NB4 (cell line): Measurements from ENCODE around the gene S100Z.

Experiments
- DNase-seq: peaks from one replicate; pipeline ENCODE4 v3.0.0; 2010; ENCODE audit warnings: low read depth
- H3K4me3 ChIP-seq: one replicate; pipeline ENCODE4 v1.5.1; 2011; ENCODE audit warnings: mild to moderate bottlenecking, low read depth, low read length, moderate library complexity
- CTCF ChIP-seq: IDR thresholded peaks from one replicate; pipeline ENCODE4 v1.5.1; 2012; ENCODE audit warnings: low read depth, low read length
- MYC ChIP-seq: IDR thresholded peaks from 2 replicates; pipeline ENCODE4 v1.6.1; 2011; ENCODE audit warnings: low read depth, low read length
- POLR2A ChIP-seq: IDR thresholded peaks from 2 replicates; pipeline ENCODE4 v1.6.1; 2011; ENCODE audit warnings: mild to moderate bottlenecking; ENCODE audit not compliant: insufficient read length; ENCODE audit errors: extremely low read depth
- TF ChIP-seq, protein P1 (sequence below): IDR thresholded peaks from 2 replicates; pipeline ENCODE4 v1.6.1; 2011; ENCODE audit warnings: low read depth, low read length

S100Z gene

DNA sequence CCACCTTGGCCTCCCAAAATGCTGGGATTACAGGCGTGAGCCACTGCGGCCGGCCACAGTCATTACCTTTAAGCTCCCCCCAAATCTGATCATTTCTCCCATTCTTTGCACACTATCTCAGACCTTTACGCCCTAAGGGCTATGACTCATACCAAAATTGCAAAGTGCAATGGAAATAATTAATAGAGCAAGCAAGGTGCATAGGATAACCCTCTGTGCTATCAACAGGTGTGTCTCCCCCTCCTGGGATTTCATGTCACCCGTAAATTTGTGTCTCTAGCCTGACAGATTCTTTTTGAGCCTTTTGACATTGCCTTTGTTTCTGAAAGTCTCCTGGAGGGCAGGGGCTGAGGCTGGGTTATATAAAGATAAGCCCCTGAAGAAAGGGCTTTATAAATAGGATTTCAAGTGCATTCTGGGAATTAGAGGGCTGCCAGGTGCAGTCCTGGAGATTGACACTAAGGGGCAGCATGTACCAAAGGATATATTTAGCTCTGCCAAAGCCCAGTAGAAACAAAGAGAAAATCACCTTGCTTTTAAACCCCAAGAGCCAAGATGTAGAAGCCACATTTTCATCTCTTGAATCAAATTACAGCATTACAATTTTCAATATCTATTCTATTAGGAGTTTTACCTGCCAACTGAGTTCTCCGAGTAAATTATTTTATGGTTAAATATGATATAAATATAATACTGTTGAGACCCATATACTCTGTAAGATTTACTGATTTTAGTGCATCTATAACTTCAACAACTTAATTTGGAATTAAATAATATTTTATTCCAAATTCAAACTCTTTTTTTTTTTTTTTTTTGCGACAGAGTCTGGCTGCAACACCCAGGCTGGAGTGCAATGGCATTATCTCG is 18.2 kb downstream of the S100Z start:
- peak; percentile 63 for DNase-seq
- H3K4me3 ChIP-seq = no peak overlapping the region

GRCh38 chr5:76870046-76870445 is 20.2 kb downstream of the S100Z start:
- TF ChIP-seq, protein P1, sequence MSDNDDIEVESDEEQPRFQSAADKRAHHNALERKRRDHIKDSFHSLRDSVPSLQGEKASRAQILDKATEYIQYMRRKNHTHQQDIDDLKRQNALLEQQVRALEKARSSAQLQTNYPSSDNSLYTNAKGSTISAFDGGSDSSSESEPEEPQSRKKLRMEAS = no peak
- TF ChIP-seq MYC (no peak), POLR2A (no peak)

More for the DNA sequence above, 18.2 kb downstream of the S100Z start:
- TF ChIP-seq, protein P1 = no peak
- TF ChIP-seq CTCF = peak; percentile 58

DNA sequence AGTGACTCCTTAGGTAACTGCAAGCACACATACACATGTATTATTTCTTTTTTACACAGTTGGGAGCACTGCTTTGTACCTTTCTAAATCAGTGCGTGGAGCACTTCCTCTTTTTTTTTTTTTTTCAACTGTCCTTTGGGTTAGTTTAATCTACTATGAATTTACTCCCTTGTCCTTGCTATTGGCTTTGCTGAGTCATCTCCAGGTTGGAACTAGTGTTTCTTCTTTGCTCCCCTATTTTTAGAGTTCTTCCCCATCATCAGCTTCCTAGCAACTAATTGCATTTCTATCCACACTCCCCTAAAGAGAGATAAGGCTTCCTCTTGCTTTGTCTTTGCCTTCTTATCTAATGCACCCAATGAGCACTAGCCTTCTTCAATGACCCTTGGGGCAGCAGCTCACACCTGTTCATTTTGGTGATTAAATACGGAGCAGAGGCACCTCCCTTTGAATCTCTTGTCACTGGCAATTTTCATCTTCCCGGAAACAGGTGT is 24.3 kb downstream of the S100Z start:
- DNase-seq = peak; percentile 19
- H3K4me3 ChIP-seq = no peak overlapping the region
- TF ChIP-seq MYC = no peak

More at GRCh38 chr5:76870046-76870445, 20.2 kb downstream of the S100Z start:
- no peak for DNase-seq
- no peak overlapping the region for H3K4me3 ChIP-seq

DNA sequence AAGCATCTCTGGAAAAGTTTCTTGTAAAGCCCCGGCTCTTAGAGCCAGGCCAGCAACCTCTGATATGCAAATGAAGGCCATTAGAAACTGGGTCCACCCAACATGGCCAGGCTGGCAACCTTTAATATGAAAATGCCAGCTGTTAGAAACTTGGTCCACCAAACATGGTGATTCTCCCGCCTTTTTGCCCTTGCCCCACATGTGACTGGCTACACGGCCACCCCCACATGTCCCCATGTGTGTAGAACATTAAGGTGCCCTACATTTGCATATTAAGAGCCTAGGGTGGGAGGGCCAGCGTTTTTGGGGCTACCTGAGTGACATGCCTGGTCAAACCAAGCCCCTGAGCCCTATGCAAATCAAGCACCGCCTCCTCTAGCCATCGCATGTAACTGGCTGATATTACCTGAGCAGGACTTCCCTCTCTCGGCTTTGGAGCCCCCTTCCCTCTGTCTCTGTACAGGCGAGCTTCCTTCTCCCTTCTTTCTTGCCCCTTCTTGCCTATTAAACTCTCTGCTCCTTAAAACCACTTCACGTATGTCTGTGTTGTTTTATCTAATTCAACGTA is 39.0 kb downstream of the S100Z start:
- H3K4me3 ChIP-seq = no peak overlapping the region
- TF ChIP-seq CTCF (no peak), POLR2A (no peak), MYC (no peak)
- TF ChIP-seq, protein P1 = no peak
- DNase-seq = no peak

DNA sequence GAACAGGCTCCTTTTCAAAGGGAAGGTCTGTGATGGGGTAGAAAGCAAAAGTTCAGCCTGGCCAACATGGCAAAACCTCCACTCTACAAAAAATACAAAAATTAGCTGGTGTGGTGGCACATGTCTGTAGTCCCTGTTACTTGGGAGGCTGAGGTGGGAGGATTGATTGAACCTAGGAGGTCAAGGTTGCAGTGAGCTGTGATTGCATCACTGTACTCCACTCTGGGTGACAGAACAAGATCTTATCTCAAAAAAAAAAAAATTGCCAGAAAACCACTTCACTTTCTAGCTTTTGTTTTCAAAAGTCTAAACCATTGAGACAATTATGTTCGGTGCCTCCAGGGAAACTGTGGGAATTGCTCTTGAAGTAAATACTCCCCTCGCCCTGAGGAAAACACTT is 43.5 kb downstream of the S100Z start:
- DNase-seq = peak; percentile 5
- TF ChIP-seq CTCF (no peak), MYC (no peak), POLR2A (no peak)
- TF ChIP-seq, protein P1 = no peak
- H3K4me3 ChIP-seq = no peak overlapping the region

DNA sequence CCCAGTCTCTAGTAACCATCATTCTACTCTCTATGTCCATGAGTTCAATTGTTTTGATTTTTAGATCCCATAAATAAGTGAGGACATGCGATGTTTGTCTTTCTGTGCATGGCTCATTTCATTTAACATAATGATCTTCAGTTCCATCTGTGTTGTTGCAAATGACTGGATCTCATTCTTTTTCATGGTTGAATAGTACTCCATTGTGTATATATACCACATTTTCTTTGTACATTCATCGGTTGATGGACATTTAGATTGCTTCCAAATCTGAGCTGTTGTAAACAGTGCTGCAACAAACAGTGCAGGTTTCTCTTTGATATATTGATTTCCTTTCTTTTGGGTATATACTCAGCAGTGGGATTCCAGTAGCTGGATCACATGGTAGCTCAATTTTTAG is 46.4 kb downstream of the S100Z start:
- no peak overlapping the region for H3K4me3 ChIP-seq
- TF ChIP-seq POLR2A (no peak), MYC (no peak)
- TF ChIP-seq, protein P1 = no peak
- DNase-seq = no peak

DNA sequence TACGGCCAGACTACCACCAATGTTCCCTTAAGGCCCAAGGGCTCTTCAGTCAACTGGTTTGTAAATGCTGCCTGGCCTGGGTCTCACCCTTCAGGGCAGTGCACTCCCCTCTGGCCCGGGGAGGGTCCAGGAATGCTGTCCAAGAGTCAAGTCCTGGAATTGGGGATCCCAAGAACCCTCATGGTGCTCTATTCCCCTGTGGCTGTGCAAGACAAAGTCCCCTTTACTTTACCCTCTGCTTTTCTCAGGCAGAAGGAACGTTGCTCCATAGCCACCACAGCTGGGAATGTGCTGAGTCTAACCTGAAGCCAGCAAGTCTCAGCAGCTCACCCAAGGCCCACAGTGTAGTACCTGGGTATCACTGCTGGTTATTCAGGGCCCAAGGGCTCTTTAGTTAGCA is 51.7 kb downstream of the S100Z start:
- TF ChIP-seq POLR2A (no peak), MYC (no peak), CTCF (no peak)
- TF ChIP-seq, protein P1 = no peak
- no peak overlapping the region for H3K4me3 ChIP-seq
- no peak for DNase-seq
